Caco-2 (cell line): ENCODE data around the gene CAMK1D. TPM values are rescaled to one million over a fixed set of nuclear protein-coding genes. Genes with fewer than 3 reads are reported as not detected.

Source experiments
- BruUV-seq: library from RNA; stranded (reverse); fragments of 400-500 nt; replicated peaks from 2 replicates; lab custom pipeline; 2021; lab: Mats Ljungman, UMichigan
- CTCF ChIA-PET: fragments of 300-600 bp; sonication (Branson Sonifier 250); formaldehyde crosslinking; loops from one replicate; lab custom pipeline; 2022; ENCODE audit warnings: antibody characterized with exemption; lab: Charles Lee
- POLR2A ChIA-PET: fragments of 300-600 bp; sonication (Branson Sonifier 250); formaldehyde crosslinking; loops from one replicate; lab custom pipeline; 2022; ENCODE audit warnings: antibody characterized with exemption; lab: Charles Lee
- DNase-seq, 2 experiments: peaks; one replicate each; pipeline versions ENCODE4 v3.0.0 to v3.0.0-alpha.2; 2020 to 2022
- H3K27me3 ChIP-seq: replicated peaks from 2 replicates; pipeline ENCODE4 v1.6.0; 2011; ENCODE audit warnings: low read length; ENCODE audit not compliant: control insufficient read depth, insufficient read depth
- H3K36me3 ChIP-seq: 2 replicates; pipeline ENCODE4 v1.5.1; 2011; ENCODE audit warnings: low read length; ENCODE audit not compliant: control insufficient read depth, insufficient read depth
- H3K4me1 ChIP-seq: fragments of 250-450 bp; sonication (Bioruptor Pico); 2 replicates; pipeline ENCODE4 v1.5.1; 2020; ENCODE audit warnings: mild to moderate bottlenecking
- H3K4me3 ChIP-seq: 2 replicates; pipeline ENCODE4 v1.5.1; 2011; ENCODE audit warnings: low read depth, mild to moderate bottlenecking, control low read depth, low read length
- H3K9me3 ChIP-seq: fragments of 250-450 bp; sonication (Bioruptor Pico); 2 replicates; pipeline ENCODE4 v1.5.1; 2020; ENCODE audit warnings: mild to moderate bottlenecking, moderate library complexity
- H3K27ac Mint-ChIP-seq: one replicate; pipeline ENCODE4 v1.8.0; 2022; ENCODE audit warnings: mixed read lengths; ENCODE audit not compliant: unreplicated experiment
- H3K27me3 Mint-ChIP-seq: one replicate; pipeline ENCODE4 v1.8.0; 2022; ENCODE audit warnings: mixed read lengths; ENCODE audit not compliant: insufficient read depth, unreplicated experiment
- H3K36me3 Mint-ChIP-seq: one replicate; pipeline ENCODE4 v1.8.0; 2022; ENCODE audit warnings: mild to moderate bottlenecking, mixed read lengths; ENCODE audit not compliant: insufficient read depth, unreplicated experiment
- H3K4me1 Mint-ChIP-seq: one replicate; pipeline ENCODE4 v1.8.0; 2022; ENCODE audit warnings: low read depth, mixed read lengths; ENCODE audit not compliant: unreplicated experiment
- H3K4me3 Mint-ChIP-seq: one replicate; pipeline ENCODE4 v1.8.0; 2022; ENCODE audit warnings: mild to moderate bottlenecking, moderate library complexity, mixed read lengths; ENCODE audit not compliant: unreplicated experiment
- H3K9me3 Mint-ChIP-seq: one replicate; pipeline ENCODE4 v1.8.0; 2022; ENCODE audit warnings: mixed read lengths; ENCODE audit not compliant: unreplicated experiment
- CTCF ChIP-seq, 2 experiments: fragments of 200-600 bp in 1 of 2; IDR thresholded peaks; 1 replicate in 1 of 2; 2 replicates in 1 of 2; pipeline versions ENCODE4 v1.5.1 to v1.8.0; 2011 to 2022; ENCODE audit warnings: antibody characterized with exemption in 1 of 2, control low read depth in 1 of 2, inconsistent platforms in 1 of 2, low read depth in 1 of 2, low read length in 1 of 2, mild to moderate bottlenecking in 1 of 2, moderate library complexity in 1 of 2; ENCODE audit not compliant: insufficient read depth in 1 of 2, severe bottlenecking in 1 of 2, unreplicated experiment in 1 of 2
- intact Hi-C: fragments of 100-400 bp; cut with micrococcal nuclease; formaldehyde crosslinking; loops from one replicate; pipeline ENCODE4 v1.10.0; 2022; ENCODE audit not compliant: unreplicated experiment
- total RNA-seq: library from RNA; stranded (reverse); gene quantifications from 2 replicates; pipeline ENCODE4 v1.2.3, GENCODE V29; 2022

CAMK1D gene
- total RNA-seq, 1 experiment from 2014 or later: 10.9 TPM

GRCh38 chr10:12797471-12798262 lies 448.3 kb downstream of the CAMK1D start:
- intact Hi-C loops: no loop called here
- no peaks in the 10 kb centered on the region for H3K9me3 ChIP-seq
- Mint-ChIP-seq H3K27me3 (peaks cover 3% of the 10 kb centered on the region), H3K27ac (no peak overlapping the region), H3K4me1 (peaks cover 5% of the 10 kb centered on the region), H3K36me3 (no peaks in the 10 kb centered on the region), H3K4me3 (no peak overlapping the region), H3K9me3 (peaks cover 20% of the 10 kb centered on the region)
- no peak for DNase-seq
- no peaks in the 10 kb centered on the region for H3K36me3 ChIP-seq
- no peaks in the 10 kb centered on the region for H3K27me3 ChIP-seq
- POLR2A ChIA-PET: no interaction called here
- CTCF ChIA-PET: interaction anchor here (1.3 kb wide), 1 partner anchor 15 kb away, joined by 4 read pairs; no protein-coding TSS in a partner anchor
- H3K4me1 ChIP-seq: peaks cover 9% of the 10 kb centered on the region
- H3K4me3 ChIP-seq: no peak overlapping the region
- no peak for TF ChIP-seq CTCF (IDR thresholded peaks at IDR 0.05; ENCODE audit: insufficient read depth in 1 of 2, low read depth in 1 of 2, low read length in 1 of 2, severe bottlenecking in 1 of 2, unreplicated experiment in 1 of 2)
- BruUV-seq: no TSS peak

GRCh38 chr10:12799144-12799543 lies 449.8 kb downstream of the CAMK1D start:
- no peak for DNase-seq
- Mint-ChIP-seq H3K36me3 (no peaks in the 10 kb centered on the region), H3K4me1 (no peaks in the 10 kb centered on the region), H3K27me3 (peaks cover 3% of the 10 kb centered on the region), H3K4me3 (no peak overlapping the region), H3K9me3 (peaks cover 12% of the 10 kb centered on the region), H3K27ac (no peak overlapping the region)
- no peaks in the 10 kb centered on the region for H3K9me3 ChIP-seq
- intact Hi-C loops: no loop called here
- no peak overlapping the region for H3K4me3 ChIP-seq
- no peaks in the 10 kb centered on the region for H3K27me3 ChIP-seq
- H3K36me3 ChIP-seq: no peaks in the 10 kb centered on the region
- no peak for TF ChIP-seq CTCF (IDR thresholded peaks at IDR 0.05; ENCODE audit: insufficient read depth in 1 of 2, low read depth in 1 of 2, low read length in 1 of 2, severe bottlenecking in 1 of 2, unreplicated experiment in 1 of 2)
- CTCF ChIA-PET: no interaction called here
- POLR2A ChIA-PET: no interaction called here
- no peaks in the 10 kb centered on the region for H3K4me1 ChIP-seq
- BruUV-seq: no TSS peak

GRCh38 chr10:12799714-12800113 lies 450.4 kb downstream of the CAMK1D start:
- Histone ChIP-seq H3K9me3 (no peaks in the 10 kb centered on the region), H3K4me3 (no peak overlapping the region), H3K27me3 (no peaks in the 10 kb centered on the region), H3K4me1 (no peaks in the 10 kb centered on the region), H3K36me3 (no peaks in the 10 kb centered on the region)
- DNase-seq: no peak
- H3K27me3 Mint-ChIP-seq: peaks cover 3% of the 10 kb centered on the region
- H3K9me3 Mint-ChIP-seq: peaks cover 10% of the 10 kb centered on the region
- CTCF ChIA-PET: no interaction called here
- TF ChIP-seq CTCF (IDR thresholded peaks at IDR 0.05; ENCODE audit: insufficient read depth in 1 of 2, low read depth in 1 of 2, low read length in 1 of 2, severe bottlenecking in 1 of 2, unreplicated experiment in 1 of 2): no peak
- H3K4me3 Mint-ChIP-seq: no peak overlapping the region
- no peaks in the 10 kb centered on the region for H3K36me3 Mint-ChIP-seq
- intact Hi-C loops: no loop called here
- POLR2A ChIA-PET: no interaction called here
- no peak overlapping the region for H3K27ac Mint-ChIP-seq
- BruUV-seq: no TSS peak
- no peaks in the 10 kb centered on the region for H3K4me1 Mint-ChIP-seq
